Stimulated activated CD4-positive, alpha-beta T cell treated with anti-CD3 and anti-CD28 coated beads, Interleukin-15, amount 100 ng/mL, for 1 hour (primary cell): ENCODE measurements around the gene KIAA0753.

Experiments used
- DNase-seq, 2 donors: peaks; one replicate each; pipeline ENCODE4 v3.0.0-alpha.2; 2020; ENCODE audit warnings: low read depth in 1 of 2, low spot score in 1 of 2

The KIAA0753 gene

DNA sequence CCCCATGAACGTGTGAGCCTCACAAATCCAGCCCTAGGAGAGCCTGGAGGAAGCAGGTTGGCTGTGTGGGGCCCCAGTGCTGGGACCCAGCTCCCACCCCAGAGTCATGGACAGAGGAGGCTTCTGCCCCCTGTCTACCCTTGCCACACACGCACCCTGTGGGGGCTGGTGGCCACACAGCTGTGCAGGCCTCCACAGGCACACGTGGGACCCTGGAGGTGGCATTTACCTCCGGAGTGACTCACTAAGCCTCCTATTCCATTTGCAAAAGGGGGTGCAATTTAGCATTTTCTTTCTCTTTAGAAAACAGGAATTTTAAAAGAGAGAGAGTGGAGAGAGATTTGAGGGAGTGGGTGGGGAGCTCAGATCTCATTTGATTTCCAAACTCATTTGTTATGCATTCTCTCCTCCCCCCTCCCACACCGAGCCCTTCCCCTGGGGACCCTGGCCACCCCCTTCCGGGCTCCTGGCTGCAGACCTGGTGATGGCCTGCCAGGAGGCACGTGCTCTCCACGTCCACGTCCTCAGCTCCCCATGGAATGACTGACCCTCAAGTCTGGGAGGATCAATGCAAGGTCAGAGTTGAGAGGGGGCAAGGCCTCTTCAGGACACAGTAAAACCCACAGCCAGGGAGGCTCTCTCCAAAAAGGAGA lies 91.0 kb downstream of the KIAA0753 start:
- no peak for DNase-seq

DNA sequence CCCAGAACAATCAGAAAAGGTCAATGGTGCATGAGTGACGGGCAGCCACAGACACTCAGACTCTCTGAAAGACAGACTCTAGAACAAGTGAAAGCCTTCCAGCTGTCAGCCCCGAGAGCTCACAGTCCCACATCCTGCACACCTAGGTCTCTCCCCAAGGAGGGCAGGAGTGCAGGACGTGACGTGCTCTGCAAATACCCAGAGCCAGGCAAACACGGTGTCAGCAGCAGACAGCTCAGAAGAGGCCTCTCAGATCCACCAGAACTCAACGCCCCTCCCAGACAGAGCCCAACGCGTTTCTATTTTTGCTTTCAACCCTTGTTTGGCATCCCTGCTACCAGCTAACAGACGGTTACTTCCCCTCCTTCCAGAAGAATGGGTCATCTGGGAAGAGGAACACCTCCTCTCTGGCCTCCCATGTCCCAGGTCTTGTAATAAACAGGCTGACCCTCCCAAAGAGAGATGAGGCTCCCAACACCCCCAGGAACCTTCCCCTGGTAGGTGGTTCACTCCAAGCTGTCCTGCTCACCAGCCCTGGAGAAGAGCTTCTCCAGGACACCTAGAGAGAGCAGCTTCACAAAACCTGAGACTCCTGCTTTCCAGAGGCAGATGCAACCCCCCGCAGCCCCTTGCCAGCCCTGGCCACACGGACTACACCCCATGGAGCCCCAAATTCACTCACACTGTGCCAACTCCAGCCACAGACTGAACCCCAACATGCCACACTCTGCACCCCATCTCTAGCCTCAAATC lies 91.8 kb downstream of the KIAA0753 start:
- DNase-seq, result no peak

DNA sequence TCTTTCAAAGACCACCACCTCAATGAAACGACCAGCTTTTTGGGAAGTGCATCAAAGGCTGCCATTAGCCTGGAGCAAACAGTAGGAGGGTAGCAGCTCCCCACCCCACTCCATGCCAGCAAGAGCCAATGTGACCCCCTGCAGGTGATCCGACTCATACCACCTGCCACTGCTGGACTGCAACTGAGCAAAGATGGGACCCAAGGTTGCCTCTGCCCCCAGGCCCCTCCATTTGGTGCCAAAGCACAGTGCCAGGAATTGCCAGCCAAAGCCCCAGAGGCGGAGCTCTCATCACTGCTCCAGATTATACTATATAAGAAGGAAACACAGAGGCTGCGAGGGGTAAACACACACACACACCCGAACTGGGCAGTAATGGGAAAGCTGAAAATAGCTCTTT lies 92.5 kb downstream of the KIAA0753 start:
- no peak for DNase-seq

DNA sequence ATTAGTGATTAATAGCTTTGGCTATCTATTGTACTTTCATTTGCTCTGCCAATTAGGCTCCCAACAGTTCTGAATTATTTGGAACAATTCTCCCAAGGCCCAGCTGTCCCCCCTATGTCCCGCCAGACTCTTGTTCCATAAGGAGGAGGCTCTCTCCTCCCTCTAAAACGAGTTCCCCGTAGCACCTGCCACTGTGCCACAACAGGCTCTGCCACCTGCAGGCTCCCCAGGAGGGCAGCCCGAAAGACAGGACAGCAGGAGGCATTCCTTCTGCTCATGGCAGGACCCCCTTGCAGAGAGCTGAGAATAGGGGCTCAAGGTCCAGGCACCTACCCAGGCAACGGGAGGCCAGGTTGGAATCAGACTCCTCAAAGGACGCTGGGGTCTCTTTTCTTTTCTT lies 93.2 kb downstream of the KIAA0753 start:
- DNase-seq, result no peak

DNA sequence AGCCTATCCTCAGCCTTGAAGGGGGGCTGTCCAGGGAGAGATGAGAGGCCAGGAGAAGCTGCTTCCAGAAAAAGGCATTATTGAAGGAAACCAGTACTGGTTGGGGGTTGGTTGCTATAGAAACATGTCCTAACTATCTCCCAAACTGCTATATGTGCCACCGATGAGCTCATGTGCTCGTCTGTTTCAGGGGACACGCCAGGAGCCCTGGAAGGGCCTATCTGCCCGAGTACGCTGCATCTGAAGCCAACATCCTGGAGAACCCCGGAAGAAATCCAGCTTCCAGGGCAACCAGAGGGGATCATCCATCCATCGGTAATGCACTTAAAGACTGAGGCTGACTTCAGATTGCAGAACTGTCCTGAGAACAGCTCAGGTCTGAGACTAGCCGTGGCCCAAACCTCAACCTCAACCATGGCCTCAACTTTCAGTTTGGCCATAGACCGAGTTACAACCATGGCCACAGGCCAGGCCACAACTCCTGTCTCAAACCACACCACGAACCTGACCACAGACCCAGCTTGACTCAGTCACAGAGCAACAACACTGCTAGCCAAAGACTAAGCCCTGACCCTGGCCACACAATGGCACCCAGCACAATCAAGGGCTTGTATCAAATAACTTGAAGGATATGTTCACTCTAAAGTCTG lies 94.3 kb downstream of the KIAA0753 start:
- no peak for DNase-seq

DNA sequence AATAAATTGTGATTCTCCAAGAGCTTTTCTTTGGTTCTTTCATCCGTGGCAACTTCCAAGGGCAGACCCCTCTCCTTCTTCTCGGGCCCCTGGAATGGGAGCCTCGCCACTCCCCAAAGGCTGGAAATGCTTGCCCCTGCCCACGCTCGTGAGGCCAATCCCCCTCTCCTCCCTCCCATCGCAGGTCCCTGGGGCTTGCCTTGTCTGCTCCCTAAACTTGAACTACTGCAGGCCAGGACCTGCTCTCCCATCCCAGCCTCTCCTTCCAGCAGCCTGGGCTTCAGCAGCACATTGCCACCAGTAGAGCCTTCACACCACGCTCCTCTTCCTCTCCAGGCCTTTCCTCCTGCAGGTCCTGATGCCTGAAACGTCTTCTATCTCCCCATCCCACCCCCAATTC lies 95.2 kb downstream of the KIAA0753 start:
- no peak for DNase-seq

DNA sequence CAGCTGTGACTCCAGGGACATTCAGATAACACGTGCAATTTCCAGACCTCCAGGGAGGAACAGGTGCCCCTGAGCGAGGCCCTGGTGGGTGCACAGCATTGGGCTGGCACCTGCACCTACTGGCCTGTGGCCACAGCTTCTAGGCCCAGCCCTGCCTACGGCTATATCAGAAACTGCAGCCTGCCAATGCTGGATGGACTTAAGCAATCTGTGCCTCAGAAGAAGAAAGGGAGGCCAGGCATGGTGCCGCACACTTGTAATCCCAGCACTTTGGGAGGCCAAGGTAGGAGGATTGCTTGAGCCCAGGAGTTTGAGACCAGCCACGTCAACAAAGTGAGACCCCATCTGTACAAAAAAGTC lies 96.5 kb downstream of the KIAA0753 start:
- DNase-seq, result no peak

DNA sequence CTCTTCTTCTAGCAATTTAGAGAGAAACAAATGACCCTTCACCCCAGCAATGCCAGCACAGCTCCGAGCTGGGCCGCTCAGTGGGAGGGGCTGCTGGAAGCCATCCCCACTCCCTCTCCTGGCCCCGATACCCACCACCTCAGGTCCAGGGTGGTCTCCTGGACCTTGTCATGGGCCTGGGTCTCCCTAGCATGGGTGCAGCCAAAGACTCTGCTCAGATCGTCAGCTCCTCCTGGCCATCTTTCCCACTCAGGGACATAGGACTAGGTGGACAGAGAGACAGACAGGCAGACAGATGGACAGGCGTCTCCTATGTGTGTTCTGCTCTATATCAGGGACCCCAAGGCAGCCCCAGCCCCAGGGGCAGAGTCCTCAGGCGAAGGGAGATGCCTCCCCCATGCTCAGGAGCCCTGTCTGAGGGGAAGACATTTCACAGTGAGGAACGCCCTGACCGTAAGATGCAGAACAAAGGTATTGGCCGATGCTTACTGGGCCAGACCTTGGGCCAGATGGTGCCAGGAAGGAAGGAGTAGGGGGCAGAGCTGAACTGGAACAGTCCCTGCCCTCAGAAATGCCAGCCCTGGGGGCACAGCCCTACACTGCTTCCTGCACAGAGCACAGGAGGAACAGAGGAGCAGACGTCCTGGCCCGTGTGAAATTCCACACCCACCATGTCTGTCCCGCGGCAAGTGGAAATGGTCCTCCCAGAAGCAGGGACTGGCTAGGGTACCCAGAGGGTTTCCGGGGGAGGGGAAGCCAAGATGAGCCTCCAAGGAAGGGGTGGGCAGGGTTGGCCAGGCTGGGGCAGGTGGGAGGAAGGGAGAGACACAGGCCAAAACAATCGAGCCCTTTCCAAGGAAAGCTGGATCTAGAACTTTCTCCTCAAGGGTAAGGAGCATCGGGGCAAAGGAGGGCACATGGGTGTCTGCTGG lies 97.2 kb downstream of the KIAA0753 start:
- DNase-seq, result no peak

DNA sequence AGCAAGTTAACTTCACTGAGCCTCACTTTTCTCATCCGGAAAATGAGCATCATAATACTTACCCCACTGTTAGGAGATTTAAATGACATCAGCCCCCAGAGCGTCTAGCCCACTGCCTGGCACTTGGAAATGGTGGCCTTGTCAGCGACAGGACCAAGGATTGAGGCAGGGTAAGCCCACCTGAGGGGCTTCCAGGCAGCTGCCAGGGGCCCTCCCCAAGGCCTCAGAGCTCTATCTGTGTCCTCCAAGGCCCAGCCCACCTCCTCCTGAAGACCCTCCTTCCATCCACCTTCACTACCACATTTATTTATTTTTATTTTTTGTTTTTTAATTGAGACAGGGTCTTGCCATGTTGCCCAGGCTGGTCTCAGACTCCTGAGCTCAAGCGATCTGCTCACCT lies 97.9 kb downstream of the KIAA0753 start:
- no peak for DNase-seq

DNA sequence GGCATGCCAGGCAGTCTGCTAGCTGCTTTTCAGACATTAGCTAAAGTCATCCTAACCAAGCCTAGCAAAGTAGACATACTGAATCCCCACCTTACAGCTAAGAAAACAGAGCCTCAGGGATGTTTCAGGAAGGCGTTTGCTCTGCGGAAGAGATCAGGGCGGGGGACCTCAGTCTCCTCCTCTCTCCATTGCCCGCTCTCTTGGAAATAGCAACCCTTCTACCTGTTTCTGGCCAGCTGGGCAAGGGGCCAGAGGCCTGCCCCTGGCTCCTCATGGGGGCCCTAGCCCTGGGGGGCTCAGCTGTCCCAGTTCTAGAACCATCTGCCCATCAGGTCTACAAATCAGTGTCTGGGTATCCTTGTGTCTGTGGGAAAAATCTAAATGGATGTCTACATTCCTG lies 98.6 kb downstream of the KIAA0753 start:
- no peak for DNase-seq

DNA sequence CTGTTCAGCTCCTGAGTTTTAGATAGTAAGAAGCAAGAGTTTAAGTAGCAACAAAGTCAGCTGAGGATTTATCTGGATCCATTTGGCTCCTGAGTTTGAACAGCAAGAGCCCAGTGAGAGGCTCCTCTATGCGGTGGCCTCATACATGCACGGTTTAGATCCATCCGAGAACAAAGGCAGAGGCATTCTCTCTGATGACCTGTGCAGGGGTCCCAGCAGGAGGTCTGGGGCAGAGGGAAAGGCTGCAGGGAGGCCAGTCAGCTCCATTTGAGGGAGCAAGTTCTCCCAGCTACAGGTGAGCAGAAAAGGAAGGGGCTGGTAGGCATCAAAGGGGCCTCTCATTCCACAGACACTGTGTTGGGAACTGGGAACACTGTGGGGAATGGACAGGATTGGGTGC lies 100.6 kb downstream of the KIAA0753 start:
- no peak for DNase-seq

DNA sequence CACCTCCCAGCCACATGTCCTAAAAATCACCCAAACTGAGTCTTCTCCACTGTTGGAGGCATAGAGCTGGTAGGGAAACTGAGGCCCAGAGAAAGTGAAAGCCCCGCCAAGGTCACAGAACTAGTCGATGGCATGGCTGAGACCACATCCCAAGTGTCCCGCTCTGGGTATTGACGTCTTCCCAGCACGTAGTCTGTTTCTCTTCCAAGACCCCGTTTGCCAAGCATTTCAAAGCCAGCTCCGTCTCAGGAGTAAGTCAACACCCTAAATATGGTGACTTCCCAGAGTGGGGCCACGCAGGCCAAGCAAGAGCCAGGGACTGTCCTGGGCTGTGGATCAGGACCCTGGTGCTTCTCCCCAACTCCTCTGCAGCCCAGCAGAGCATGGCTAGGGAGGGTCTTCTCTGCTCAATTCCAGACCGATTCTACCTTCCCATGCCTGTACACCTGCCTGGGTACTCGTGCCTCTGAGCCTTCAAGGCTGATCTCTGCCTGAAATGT lies 103.9 kb downstream of the KIAA0753 start:
- no peak for DNase-seq

DNA sequence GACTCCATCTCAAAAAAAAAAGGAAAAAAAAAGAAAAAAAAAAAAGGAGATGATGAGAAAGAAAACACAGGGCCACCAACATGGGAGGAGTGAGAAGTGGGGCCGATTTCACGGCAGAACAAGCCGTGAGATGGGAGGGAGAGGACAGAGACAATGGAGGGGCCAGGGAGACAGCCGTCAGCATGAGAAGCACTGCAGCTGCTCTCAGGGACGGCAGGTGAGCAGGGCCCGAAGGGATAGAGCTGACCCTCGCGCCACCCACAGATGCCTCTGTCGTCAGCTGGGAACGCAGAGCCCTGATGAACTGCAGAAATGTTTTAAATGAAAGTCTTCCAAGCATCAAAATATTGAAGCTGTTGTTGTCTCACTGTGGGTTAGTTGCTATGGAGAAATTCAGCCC lies 104.5 kb downstream of the KIAA0753 start:
- DNase-seq, result no peak

DNA sequence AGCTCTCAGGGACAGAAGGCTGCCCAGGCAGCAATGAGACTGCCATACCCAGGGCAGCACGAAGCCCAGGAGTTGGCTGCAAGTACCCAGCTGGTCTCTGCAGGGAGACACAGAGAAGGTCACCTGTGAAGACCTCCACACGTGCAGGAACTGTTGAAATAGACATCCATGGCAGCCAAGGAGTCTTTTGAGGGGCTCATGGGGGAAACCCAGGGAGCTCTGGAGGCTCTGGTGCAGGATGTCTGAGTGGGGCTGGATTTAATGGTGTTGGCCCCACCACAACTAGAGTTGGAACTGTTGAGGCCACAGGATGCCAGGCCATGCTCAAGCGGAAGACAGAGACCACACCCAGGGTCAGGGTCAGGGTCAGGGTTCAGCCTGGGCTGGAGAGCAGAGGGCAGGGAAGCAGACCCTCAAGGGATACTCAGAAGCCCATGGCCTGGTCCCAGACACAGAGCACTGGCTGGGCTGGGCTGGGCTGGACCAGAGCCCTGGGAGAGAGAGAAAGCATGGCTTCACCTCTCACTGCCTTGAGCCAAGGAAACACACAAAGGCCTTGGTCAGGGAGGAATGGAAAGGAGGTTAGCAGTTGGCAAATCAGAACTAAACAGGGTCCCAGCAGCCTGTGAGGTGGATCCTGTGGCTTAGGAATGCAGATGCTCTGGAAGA lies 105.5 kb downstream of the KIAA0753 start:
- no peak for DNase-seq

DNA sequence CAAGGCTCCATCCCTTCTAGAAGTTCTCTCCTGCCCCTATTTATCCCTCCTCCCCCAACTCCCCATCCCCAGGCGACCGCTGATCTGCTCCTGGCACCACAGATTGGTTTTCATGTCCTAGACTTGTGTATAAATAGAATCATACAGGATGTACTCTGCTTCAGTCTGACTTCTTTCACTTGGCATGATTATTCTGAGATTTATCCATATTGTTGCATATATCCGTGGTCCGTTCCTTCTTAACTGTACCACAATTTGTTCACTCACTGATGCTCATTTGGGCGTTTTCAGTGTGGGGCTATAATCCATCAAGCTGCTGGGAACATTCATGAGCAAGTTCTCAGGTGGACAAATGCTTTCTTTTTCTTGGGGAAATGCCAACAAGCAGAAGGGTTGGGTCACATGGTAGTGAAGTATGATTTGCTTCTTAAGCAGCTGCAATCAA lies 108.0 kb downstream of the KIAA0753 start:
- no peak for DNase-seq

DNA sequence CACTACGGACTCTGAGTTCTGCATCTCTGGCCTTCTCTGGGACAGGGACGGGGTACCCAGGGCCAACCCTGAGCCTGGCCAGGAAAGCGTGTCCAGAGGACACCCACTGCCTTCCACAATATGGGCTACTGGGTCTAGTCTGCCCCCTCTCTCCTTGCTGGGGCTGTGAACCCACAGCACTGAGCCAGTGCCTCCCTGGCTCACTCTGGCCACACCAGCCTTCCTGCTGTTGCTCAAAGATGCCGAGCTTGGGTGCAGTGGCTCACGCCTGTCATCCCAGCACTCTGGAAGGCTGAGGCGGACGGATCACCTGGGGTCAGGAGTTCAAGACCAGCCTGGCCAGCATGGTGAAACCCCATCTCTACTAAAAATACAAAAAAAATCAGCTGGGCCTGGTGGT lies 108.9 kb downstream of the KIAA0753 start:
- no peak for DNase-seq

DNA sequence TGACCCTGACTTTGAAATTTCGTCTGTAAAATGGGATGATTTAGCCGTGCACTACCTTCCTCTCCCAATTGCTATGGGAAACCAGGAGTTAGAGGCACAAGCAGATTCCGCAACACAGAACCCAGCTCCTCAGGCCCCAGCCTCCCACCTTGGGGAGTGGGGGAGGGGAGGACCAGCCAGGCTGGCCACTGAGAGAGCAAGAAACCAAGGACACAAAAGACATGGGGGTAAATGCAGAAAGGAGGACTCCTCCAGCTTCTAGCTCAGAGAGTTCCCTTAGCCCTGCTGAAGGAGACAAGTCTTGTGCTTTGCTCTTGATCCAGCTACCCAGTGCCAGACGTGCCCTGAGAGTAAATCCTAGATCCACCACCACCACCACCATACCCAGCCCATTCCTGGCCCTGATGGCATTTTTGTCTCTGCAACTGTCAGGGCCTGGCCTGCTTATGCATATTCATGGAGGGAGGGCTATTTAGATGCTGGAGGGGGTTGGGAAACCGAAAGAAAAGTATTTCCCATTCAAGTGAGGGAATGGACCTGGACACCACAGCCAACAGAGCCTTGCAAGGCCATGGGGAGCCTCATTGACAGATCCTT lies 110.1 kb downstream of the KIAA0753 start:
- no peak for DNase-seq

DNA sequence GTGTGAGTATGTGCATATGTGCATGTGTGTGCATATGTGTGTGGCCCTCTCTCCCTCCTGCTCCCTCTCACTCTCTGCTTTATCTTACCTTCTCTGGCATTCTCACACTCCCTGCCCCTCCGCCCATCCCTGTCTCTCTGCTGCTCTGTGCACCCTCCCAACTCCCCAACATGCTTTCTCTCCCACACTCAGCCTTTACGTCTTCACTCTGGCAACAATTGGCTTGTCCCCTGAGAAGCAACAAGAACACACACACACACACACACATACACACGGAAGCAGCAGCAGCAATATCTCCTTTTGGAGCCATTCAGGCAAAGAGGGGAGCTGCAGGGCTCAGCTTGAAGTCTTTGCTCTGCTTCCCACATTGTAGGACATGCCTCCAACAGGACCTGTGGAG lies 112.0 kb downstream of the KIAA0753 start:
- DNase-seq, result no peak
